Gastroesophageal sphincter (tissue), 3 donors: Measurements from ENCODE around the gene ARHGAP5.

Experiments used
- EP300 ChIP-seq: sonication (generic); formaldehyde crosslinking; IDR thresholded peaks from one replicate; pipeline ENCODE4 v1.6.1; 2017; ENCODE audit warnings: antibody characterized with exemption, mild to moderate bottlenecking
- POLR2A ChIP-seq, 2 donors: fragments of 450-650 bp; IDR thresholded peaks; one replicate each; pipeline ENCODE4 v1.6.1; 2017; ENCODE audit warnings: antibody characterized with exemption in 2 of 2, mild to moderate bottlenecking in 2 of 2, moderate library complexity in 1 of 2
- POLR2AphosphoS5 ChIP-seq: sonication (generic); formaldehyde crosslinking; IDR thresholded peaks from one replicate; pipeline ENCODE4 v1.6.1; 2017; ENCODE audit warnings: antibody characterized with exemption
- TF ChIP-seq, protein P1 (sequence below), 4 experiments: fragments of 200-600 bp in 2 of 4; fragments of 450-650 bp in 2 of 4; sonication (generic) in 1 of 4; IDR thresholded peaks; one replicate each; pipeline ENCODE4 v1.5.1; 2017 to 2019; ENCODE audit warnings: antibody characterized with exemption in 4 of 4, mild to moderate bottlenecking in 2 of 4, moderate library complexity in 2 of 4

GRCh38 chr14:32166029-32166428 is 88.9 kb downstream of the ARHGAP5 start:
- TF ChIP-seq EP300 (no peak), POLR2AphosphoS5 (no peak), POLR2A (IDR thresholded peaks at IDR 0.05) (no peak)
- TF ChIP-seq, protein P1, sequence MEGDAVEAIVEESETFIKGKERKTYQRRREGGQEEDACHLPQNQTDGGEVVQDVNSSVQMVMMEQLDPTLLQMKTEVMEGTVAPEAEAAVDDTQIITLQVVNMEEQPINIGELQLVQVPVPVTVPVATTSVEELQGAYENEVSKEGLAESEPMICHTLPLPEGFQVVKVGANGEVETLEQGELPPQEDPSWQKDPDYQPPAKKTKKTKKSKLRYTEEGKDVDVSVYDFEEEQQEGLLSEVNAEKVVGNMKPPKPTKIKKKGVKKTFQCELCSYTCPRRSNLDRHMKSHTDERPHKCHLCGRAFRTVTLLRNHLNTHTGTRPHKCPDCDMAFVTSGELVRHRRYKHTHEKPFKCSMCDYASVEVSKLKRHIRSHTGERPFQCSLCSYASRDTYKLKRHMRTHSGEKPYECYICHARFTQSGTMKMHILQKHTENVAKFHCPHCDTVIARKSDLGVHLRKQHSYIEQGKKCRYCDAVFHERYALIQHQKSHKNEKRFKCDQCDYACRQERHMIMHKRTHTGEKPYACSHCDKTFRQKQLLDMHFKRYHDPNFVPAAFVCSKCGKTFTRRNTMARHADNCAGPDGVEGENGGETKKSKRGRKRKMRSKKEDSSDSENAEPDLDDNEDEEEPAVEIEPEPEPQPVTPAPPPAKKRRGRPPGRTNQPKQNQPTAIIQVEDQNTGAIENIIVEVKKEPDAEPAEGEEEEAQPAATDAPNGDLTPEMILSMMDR (IDR thresholded peaks at IDR 0.05), result no peak
